Heart left ventricle (tissue), 13 donors: Measurements from ENCODE around the gene P2RX7.

Source experiments
- POLR2A ChIP-seq, 2 donors: fragments of 450-650 bp; IDR thresholded peaks; one replicate each; pipeline ENCODE4 v1.6.1; 2017; ENCODE audit warnings: antibody characterized with exemption in 2 of 2, mild to moderate bottlenecking in 2 of 2, moderate library complexity in 2 of 2
- TF ChIP-seq, protein P1 (sequence below), 12 donors: fragments of 200-600 bp; sonication (generic) in 4 of 12; IDR thresholded peaks; one replicate each; pipeline versions ENCODE4 v1.5.0 to v1.8.0; 2018 to 2022; ENCODE audit warnings: antibody characterized with exemption in 12 of 12, mild to moderate bottlenecking in 5 of 12
- donor health status: ischemic (EF 13 %, LVEDD 7.1; RV severe dilation, severe dysfunction).
- donor health status: DM: no; HTN: yes; CAD: no.
- donor health status: DM: no; HTN: no; CAD: no.
- donor health status: ischemic (EF 25% LVEDD 6.9; RV normal size, moderate dysfunction).
- donor health status: ischemic (EF 25% LVEDD 5.7; RV mildly dilated, moderate dysfunction).
- donor health status: ischemic (EF 35%, LVEDD 5.7; RV mildly dilated, moderate dysfunction).
- donor health status: nonischemic (EF 11% LVEDD 7.7; RV severe dilation, severe dysfunction).
- donor health status: DM: yes; HTN: yes; CAD: no.
- donor health status: PGD.
- donor health status: ischemic (EF 29% LVEDD 5.4; RV normal size, mild dysfunction).
- donor health status: nonischemic (EF 23%, LVEDD 6.1; RV moderate dilation, normal function).

DNA sequence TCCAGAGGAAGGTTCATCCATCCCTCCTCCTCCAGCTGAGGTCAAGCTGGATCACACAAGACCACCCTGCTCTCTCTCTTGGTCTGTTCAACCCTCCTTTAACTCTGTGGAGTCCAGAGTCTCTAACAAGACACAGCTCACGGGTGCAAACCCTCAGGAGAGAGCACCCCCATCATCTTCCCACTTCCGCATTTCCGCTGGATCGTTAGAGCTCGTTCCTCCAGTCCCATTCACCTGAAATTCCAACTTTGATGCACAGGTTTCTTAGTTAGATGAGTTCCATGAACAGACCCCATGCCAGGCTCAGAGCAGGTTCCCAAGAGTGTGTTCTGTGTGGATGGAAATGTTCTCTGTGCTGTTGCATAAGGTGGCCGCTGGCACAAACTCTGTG, 44.5 kb upstream of the P2RX7 start:
- TF ChIP-seq, protein P1, sequence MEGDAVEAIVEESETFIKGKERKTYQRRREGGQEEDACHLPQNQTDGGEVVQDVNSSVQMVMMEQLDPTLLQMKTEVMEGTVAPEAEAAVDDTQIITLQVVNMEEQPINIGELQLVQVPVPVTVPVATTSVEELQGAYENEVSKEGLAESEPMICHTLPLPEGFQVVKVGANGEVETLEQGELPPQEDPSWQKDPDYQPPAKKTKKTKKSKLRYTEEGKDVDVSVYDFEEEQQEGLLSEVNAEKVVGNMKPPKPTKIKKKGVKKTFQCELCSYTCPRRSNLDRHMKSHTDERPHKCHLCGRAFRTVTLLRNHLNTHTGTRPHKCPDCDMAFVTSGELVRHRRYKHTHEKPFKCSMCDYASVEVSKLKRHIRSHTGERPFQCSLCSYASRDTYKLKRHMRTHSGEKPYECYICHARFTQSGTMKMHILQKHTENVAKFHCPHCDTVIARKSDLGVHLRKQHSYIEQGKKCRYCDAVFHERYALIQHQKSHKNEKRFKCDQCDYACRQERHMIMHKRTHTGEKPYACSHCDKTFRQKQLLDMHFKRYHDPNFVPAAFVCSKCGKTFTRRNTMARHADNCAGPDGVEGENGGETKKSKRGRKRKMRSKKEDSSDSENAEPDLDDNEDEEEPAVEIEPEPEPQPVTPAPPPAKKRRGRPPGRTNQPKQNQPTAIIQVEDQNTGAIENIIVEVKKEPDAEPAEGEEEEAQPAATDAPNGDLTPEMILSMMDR (IDR thresholded peaks at IDR 0.05), result no peak
- TF ChIP-seq POLR2A (IDR thresholded peaks at IDR 0.05), result no peak
